GM12878 (cell line): Measurements from ENCODE around the gene AP1B1. TPM values are rescaled to one million over a fixed set of nuclear protein-coding genes. Genes with fewer than 3 reads are reported as not detected.

Experiments
- ATAC-seq: fragments of 200-7000 bp; cut with Tn5 transposase; 3 replicates; pipeline ENCODE4 v1.9.1; 2020; ENCODE audit warnings: mild to moderate bottlenecking, moderate library complexity
- BruUV-seq: library from RNA; stranded (reverse); fragments of 400-500 nt; replicated peaks from 2 replicates; lab custom pipeline; 2021; lab: Mats Ljungman, UMichigan
- CTCF ChIA-PET: fragments of 300-600 bp; sonication (Branson Sonifier 250); formaldehyde crosslinking; extraction: SDS; loops from one replicate; lab custom pipeline; 2021; ENCODE audit warnings: inconsistent platforms; lab: Yijun Ruan, JAX
- POLR2A ChIA-PET: fragments of 350-600 bp; formaldehyde crosslinking; extraction: SDS; loops from one replicate; lab custom pipeline; 2021; ENCODE audit warnings: inconsistent platforms; lab: Charles Lee
- RAD21 ChIA-PET: fragments of 300-600 bp; sonication (Branson Sonifier 250); formaldehyde crosslinking; loops from one replicate; lab custom pipeline; 2023; ENCODE audit warnings: antibody characterized with exemption; ENCODE audit not compliant: unreplicated experiment; lab: Charles Lee
- SMC1A ChIA-PET: fragments of 300-600 bp; sonication (Branson Sonifier 250); formaldehyde crosslinking; loops from one replicate; lab custom pipeline; 2023; ENCODE audit not compliant: unreplicated experiment, uncharacterized antibody; lab: Charles Lee
- DNase-seq: peaks from one replicate; pipeline ENCODE4 v3.0.0-alpha.2; 2011; ENCODE audit warnings: low read depth, low spot score
- FAIRE-seq: peaks from 3 replicates; lab custom pipeline; 2011; peaks lifted over from hg19 to GRCh38; lab: Jason Lieb, UNC
- H2AFZ ChIP-seq: 2 replicates; pipeline ENCODE4 v1.6.0; 2011; ENCODE audit warnings: low read depth, low read length, control low read depth; ENCODE audit not compliant: control insufficient read depth
- H3K27ac ChIP-seq: 2 replicates; pipeline ENCODE4 v1.5.1; 2011; ENCODE audit warnings: control low read depth; ENCODE audit not compliant: control insufficient read depth, insufficient read depth
- H3K27me3 ChIP-seq, 2 experiments: replicated peaks in 1 of 2; 2 replicates each; pipeline versions ENCODE4 v1.6.0 to v1.6.1; 2011; ENCODE audit warnings: low read length in 1 of 2; ENCODE audit not compliant: control insufficient read depth in 2 of 2, insufficient read depth in 2 of 2
- H3K36me3 ChIP-seq, 2 experiments: 2 replicates each; pipeline ENCODE4 v1.5.1; 2011; ENCODE audit warnings: low read length in 1 of 2; ENCODE audit not compliant: control insufficient read depth in 2 of 2, insufficient read depth in 2 of 2
- H3K4me1 ChIP-seq: 2 replicates; pipeline ENCODE4 v1.6.1; 2011; ENCODE audit warnings: mild to moderate bottlenecking, low read length, moderate library complexity, mixed read lengths; ENCODE audit not compliant: control insufficient read depth, insufficient read depth
- H3K4me2 ChIP-seq: 2 replicates; pipeline ENCODE4 v1.6.0; 2011; ENCODE audit warnings: control low read depth; ENCODE audit not compliant: control insufficient read depth, insufficient read depth
- H3K4me3 ChIP-seq: fragments of 200-600 bp; sonication (generic); 2 replicates; pipeline ENCODE4 v1.5.1; 2016
- H3K79me2 ChIP-seq: 2 replicates; pipeline ENCODE4 v1.6.0; 2011; ENCODE audit warnings: low read length; ENCODE audit not compliant: control insufficient read depth, insufficient read depth
- H3K9ac ChIP-seq: 2 replicates; pipeline ENCODE4 v1.8.0; 2011; ENCODE audit warnings: low read length, control low read depth, mixed read lengths; ENCODE audit not compliant: control insufficient read depth, insufficient read depth
- H3K9me3 ChIP-seq: replicated peaks from 3 replicates; pipeline ENCODE4 v1.5.1; 2011; ENCODE audit warnings: mild to moderate bottlenecking, low read length; ENCODE audit not compliant: control insufficient read depth, insufficient read depth
- H4K20me1 ChIP-seq: 2 replicates; pipeline ENCODE4 v1.6.0; 2011; ENCODE audit not compliant: control insufficient read depth, insufficient read depth
- CREB1 ChIP-seq: IDR thresholded peaks from 2 replicates; pipeline ENCODE4 v1.6.1; 2012; ENCODE audit warnings: low read depth, mild to moderate bottlenecking, inconsistent platforms
- CTCF ChIP-seq, 3 experiments: IDR thresholded peaks in 2 of 3; conservative IDR thresholded peaks in 1 of 3; 2 replicates each; pipeline ENCODE4 v1.5.1; 2011; ENCODE audit warnings: low read depth in 3 of 3, low read length in 3 of 3, mild to moderate bottlenecking in 3 of 3, control low read depth in 2 of 3, moderate library complexity in 2 of 3, inconsistent platforms in 1 of 3, mixed read lengths in 1 of 3; ENCODE audit not compliant: control insufficient read depth in 2 of 3, insufficient read depth in 1 of 3; ENCODE audit errors: extremely low read depth in 1 of 3
- FOXM1 ChIP-seq: IDR thresholded peaks from 2 replicates; pipeline ENCODE4 v1.6.1; 2012; ENCODE audit warnings: low read depth, mild to moderate bottlenecking, inconsistent platforms, low read length, moderate library complexity
- IRF3 ChIP-seq: fragments of 450-650 bp; IDR thresholded peaks from 2 replicates; pipeline ENCODE4 v1.6.1; 2014; ENCODE audit warnings: mild to moderate bottlenecking
- LARP7 ChIP-seq: fragments of 450-650 bp; IDR thresholded peaks from 2 replicates; pipeline ENCODE4 v1.6.1; 2017; ENCODE audit warnings: mild to moderate bottlenecking
- NFIC ChIP-seq: IDR thresholded peaks from 2 replicates; pipeline ENCODE4 v1.6.1; 2012; ENCODE audit warnings: low read depth, mild to moderate bottlenecking, inconsistent platforms, low read length, moderate library complexity
- NR2C1 ChIP-seq: fragments of 450-650 bp; IDR thresholded peaks from 2 replicates; pipeline ENCODE4 v1.6.1; 2017; ENCODE audit warnings: antibody characterized with exemption, mild to moderate bottlenecking, moderate library complexity
- POLR2A ChIP-seq: IDR thresholded peaks from 2 replicates; pipeline ENCODE4 v1.6.1; 2011; ENCODE audit warnings: low read depth, mild to moderate bottlenecking, low read length
- YBX1 ChIP-seq: fragments of 450-650 bp; IDR thresholded peaks from 2 replicates; pipeline ENCODE4 v1.6.1; 2016; ENCODE audit warnings: antibody characterized with exemption
- ZBTB4 ChIP-seq: fragments of 450-650 bp; formaldehyde crosslinking; IDR thresholded peaks from 2 replicates; pipeline ENCODE4 v1.4.0; 2022; ENCODE audit warnings: mild to moderate bottlenecking, moderate library complexity
- ZZZ3 ChIP-seq: IDR thresholded peaks from 2 replicates; pipeline ENCODE4 v1.6.1; 2011; ENCODE audit warnings: low read depth; ENCODE audit not compliant: control insufficient read depth, insufficient read length
- WGBS: methylation state at CpG from one replicate; pipeline ENCODE4 v1.1.6; 2016; ENCODE audit warnings: low lambda C conversion rate; ENCODE audit not compliant: insufficient replicate concordance, insufficient coverage; ENCODE audit errors: missing lambda C conversion rate; 5-methylcytosine and 5-hydroxymethylcytosine counted together
- in situ Hi-C: fragments of 300-500 bp; cut with MboI; formaldehyde crosslinking; loops from 9 replicates; pipeline ENCODE4 v1.14.3; 2018; ENCODE audit warnings: mixed read lengths
- intact Hi-C: fragments of 100-400 bp; cut with micrococcal nuclease; formaldehyde crosslinking; loops from one replicate; pipeline ENCODE4 v1.14.2; 2022; ENCODE audit not compliant: unreplicated experiment
- polyA plus RNA-seq, 11 experiments: library from polyadenylated mRNA; depleted of rRNA in 4 of 11; unstranded in 6 of 11; stranded (reverse) in 5 of 11; fragments of >200 nt; fragmentation: Nextera tagmentation in 4 of 11; fragmentation: Illumina TruSeq in 1 of 11; extraction: Ambion mirVana in 4 of 11; extraction: Trizol in 1 of 11; gene quantifications; 1 replicate in 1 of 11; 2 replicates in 10 of 11; pipeline versions ENCODE4 v1.2.1 to v1.2.3, GENCODE V29; 2011 to 2016; ENCODE audit warnings: inconsistent platforms in 2 of 11, missing spikeins in 2 of 11, low read depth in 1 of 11
- total RNA-seq, 4 experiments: library from RNA; depleted of rRNA in 3 of 4; stranded (reverse); fragments of >200 nt in 3 of 4; fragmentation: Illumina TruSeq in 1 of 4; extraction: Trizol in 1 of 4; gene quantifications; 2 replicates each; pipeline versions ENCODE4 v1.2.1 to v1.2.3, GENCODE V29; 2013 to 2021

AP1B1 gene
- total and polyA plus RNA-seq, 10 of the 15 experiments (the other 5 are each of a cell fraction or from before 2014, with no cell fraction given), result 2.1 to 98.6 (median 57.8) TPM

- ChIA-PET SMC1A (no interaction called here), POLR2A (interaction anchor here (1.0 kb wide), 1 partner anchor 12 kb away, joined by 3 read pairs; no protein-coding TSS in a partner anchor), CTCF (no interaction called here), RAD21 (no interaction called here)
- Histone ChIP-seq H3K4me2 (no peak overlapping the region), H3K27ac (no peak overlapping the region), H4K20me1 (no peaks in the 10 kb centered on the region), H2AFZ (no peak overlapping the region), H3K4me1 (no peaks in the 10 kb centered on the region), H3K4me3 (no peak overlapping the region), H3K36me3 (peaks cover 34 to 45% of the 10 kb centered on the region in 2 experiments), H3K27me3 (no peaks in the 10 kb centered on the region), H3K79me2 (no peaks in the 10 kb centered on the region), H3K9ac (no peak overlapping the region), H3K9me3 (no peaks in the 10 kb centered on the region)
- FAIRE-seq (no peak), DNase-seq (no peak), ATAC-seq (no peak)
- BruUV-seq, result TSS peak; percentile 89
- no peak for TF ChIP-seq ZZZ3
- no peak for TF ChIP-seq NFIC
- TF ChIP-seq POLR2A, result peak; percentile 73
- in situ Hi-C loops, result no loop called here
- intact Hi-C loops, result no loop called here
- WGBS, result 97% methylated on average over 17 of the region's 19 CpGs
Observed at GRCh38 chr22:29299136-29299900, 89.1 kb downstream of the AP1B1 start.

GRCh38 chr22:29298641-29299040 is 89.7 kb downstream of the AP1B1 start:
- H3K4me3 ChIP-seq, result no peak overlapping the region
- ChIA-PET SMC1A (no interaction called here), RAD21 (no interaction called here), POLR2A (interaction anchor here (0.6 kb wide), 1 partner anchor 19 kb away, joined by 6 read pairs; no protein-coding TSS in a partner anchor), CTCF (no interaction called here)
- DNase-seq (no peak), ATAC-seq (no peak), FAIRE-seq (no peak)
- H3K9ac ChIP-seq, result no peak overlapping the region
- 100% methylated on average over 8 of the region's 8 CpGs for WGBS
- no peaks in the 10 kb centered on the region for H3K79me2 ChIP-seq
- peaks cover 34 to 46% of the 10 kb centered on the region in 2 experiments for H3K36me3 ChIP-seq
- in situ Hi-C loops (no loop called here), intact Hi-C loops (no loop called here)
- no peaks in the 10 kb centered on the region for H3K4me1 ChIP-seq
- no peaks in the 10 kb centered on the region for H4K20me1 ChIP-seq
- BruUV-seq, result no TSS peak
- H3K9me3 ChIP-seq, result no peaks in the 10 kb centered on the region
- no peak overlapping the region for H3K27ac ChIP-seq
- H2AFZ ChIP-seq, result no peak overlapping the region
- H3K27me3 ChIP-seq, result no peaks in the 10 kb centered on the region
- no peak overlapping the region for H3K4me2 ChIP-seq
- no peak for TF ChIP-seq POLR2A
- no peak for TF ChIP-seq ZBTB4 (CRISPR knock-in tag)
- TF ChIP-seq LARP7, result no peak
- no peak for TF ChIP-seq YBX1
- no peak for TF ChIP-seq CTCF (IDR thresholded peaks at IDR 0.05 in 2 of 3, conservative IDR thresholded peaks at IDR 0.05 in 1 of 3; ENCODE audit: control insufficient read depth in 2 of 3, extremely low read depth in 1 of 3, insufficient read depth in 1 of 3, low read depth in 3 of 3, low read length in 3 of 3)
- TF ChIP-seq CREB1, result no peak
- no peak for TF ChIP-seq NR2C1
- TF ChIP-seq FOXM1, result no peak
- TF ChIP-seq IRF3, result no peak
